A549 (cell line): ENCODE measurements around the gene TAAR8. TPM values are rescaled to one million over a fixed set of nuclear protein-coding genes. Genes with fewer than 3 reads are reported as not detected.
"Not testable (repeated sequence)": the region's sequence is repeated elsewhere in the genome, so short reads cannot be mapped to it uniquely, and the experiment has no call there.

ENCODE experiments used
- ATAC-seq, 2 experiments: fragments of 200-7000 bp in 1 of 2; fragments of >200 bp in 1 of 2; cut with Nextera tagmentation in 1 of 2; cut with Tn5 transposase in 1 of 2; 3 replicates each; pipeline versions ENCODE4 v1.8.0 to v1.9.1; 2018 to 2020; ENCODE audit warnings: mild to moderate bottlenecking in 1 of 2, moderate library complexity in 1 of 2
- CTCF ChIA-PET: fragments of 300-600 bp; sonication (Branson Sonifier 250); formaldehyde crosslinking; extraction: SDS; loops from one replicate; lab custom pipeline; 2021; ENCODE audit warnings: antibody characterized with exemption, inconsistent platforms; lab: Yijun Ruan, JAX
- POLR2A ChIA-PET: fragments of 350-600 bp; formaldehyde crosslinking; extraction: SDS; loops from one replicate; lab custom pipeline; 2021; ENCODE audit warnings: antibody characterized with exemption, inconsistent platforms; lab: Yijun Ruan, JAX
- DNase-seq, 2 experiments: peaks; one replicate each; pipeline versions ENCODE4 v3.0.0 to v3.0.0-alpha.2; 2011 to 2016; ENCODE audit warnings: low read depth in 1 of 2, low spot score in 1 of 2
- FAIRE-seq: peaks from 2 replicates; lab custom pipeline; 2011; peaks lifted over from hg19 to GRCh38; lab: Jason Lieb, UNC
- H3K27ac ChIP-seq, 2 experiments: fragments of >200 bp; sonication (Bioruptor Twin); formaldehyde crosslinking; 3 replicates each; pipeline ENCODE4 v1.5.1; 2016 to 2017
- H3K4me1 ChIP-seq: fragments of >200 bp; sonication (Bioruptor Twin); formaldehyde crosslinking; 3 replicates; pipeline ENCODE4 v1.6.1; 2016
- H3K4me2 ChIP-seq: fragments of >200 bp; sonication (Bioruptor Twin); formaldehyde crosslinking; 3 replicates; pipeline ENCODE4 v1.6.1; 2016
- H3K4me3 ChIP-seq: fragments of >200 bp; sonication (Bioruptor Twin); formaldehyde crosslinking; 3 replicates; pipeline ENCODE4 v1.5.1; 2016
- H3K9me3 ChIP-seq: fragments of >200 bp; sonication (Bioruptor Twin); formaldehyde crosslinking; 3 replicates; pipeline ENCODE4 v1.6.1; 2016
- BCL3 ChIP-seq: fragments of >200 bp; sonication (Bioruptor Twin); formaldehyde crosslinking; IDR thresholded peaks from 3 replicates; pipeline ENCODE4 v1.6.1; 2016
- CBX8 ChIP-seq: fragments of 200-600 bp; sonication (generic); IDR thresholded peaks from 2 replicates; pipeline ENCODE4 v1.6.1; 2016
- CHD4 ChIP-seq: fragments of 200-600 bp; sonication (generic); IDR thresholded peaks from 2 replicates; pipeline ENCODE4 v1.6.1; 2016; ENCODE audit warnings: antibody characterized with exemption, mild to moderate bottlenecking, borderline replicate concordance
- EHMT2 ChIP-seq: fragments of 200-600 bp; sonication (generic); IDR thresholded peaks from 2 replicates; pipeline ENCODE4 v1.6.1; 2016; ENCODE audit warnings: antibody characterized with exemption, low read depth, mild to moderate bottlenecking, moderate library complexity
- HOXA7 ChIP-seq: fragments of 250-450 bp; sonication (Bioruptor Pico); IDR thresholded peaks from 2 replicates; pipeline ENCODE4 v1.5.0; 2020; ENCODE audit warnings: mild to moderate bottlenecking, moderate library complexity
- HOXB5 ChIP-seq: fragments of 250-450 bp; sonication (Bioruptor Pico); IDR thresholded peaks from 2 replicates; pipeline ENCODE4 v1.5.0; 2020; ENCODE audit warnings: mild to moderate bottlenecking, moderate library complexity
- MAX ChIP-seq: IDR thresholded peaks from 2 replicates; pipeline ENCODE4 v1.6.1; 2012
- PHF8 ChIP-seq: fragments of 200-600 bp; sonication (generic); IDR thresholded peaks from 2 replicates; pipeline ENCODE4 v1.6.1; 2016; ENCODE audit warnings: low read depth, mild to moderate bottlenecking, antibody characterized with exemption, moderate library complexity, borderline replicate concordance
- RNF2 ChIP-seq: fragments of 200-600 bp; sonication (generic); IDR thresholded peaks from 2 replicates; pipeline ENCODE4 v1.6.1; 2016; ENCODE audit warnings: low read depth, mild to moderate bottlenecking, antibody characterized with exemption, moderate library complexity, borderline replicate concordance
- WGBS: methylation state at CpG from one replicate; pipeline ENCODE4 v1.1.6; 2017; ENCODE audit errors: missing lambda C conversion rate; 5-methylcytosine and 5-hydroxymethylcytosine counted together
- polyA plus RNA-seq, 4 experiments: library from polyadenylated mRNA; depleted of rRNA in 3 of 4; stranded (reverse); fragments of >200 nt; fragmentation: RNase III in 1 of 4; extraction: RNeasy Plus Mini Kit Qiagen cat#74134 plus additional on column Dnase treatment in 1 of 4; gene quantifications; 2 replicates in 3 of 4; 3 replicates in 1 of 4; pipeline ENCODE4 v1.2.3, GENCODE V29; 2011 to 2017
- TF ChIP-seq, protein P1 (sequence below): fragments of >200 bp; sonication (Bioruptor Twin); formaldehyde crosslinking; IDR thresholded peaks from 3 replicates; pipeline ENCODE4 v1.5.1; 2016
- TF ChIP-seq, protein P2 (sequence below): fragments of 200-600 bp; sonication (generic); IDR thresholded peaks from 2 replicates; pipeline ENCODE4 v1.6.1; 2016; ENCODE audit warnings: antibody characterized with exemption, mild to moderate bottlenecking, moderate library complexity
- TF ChIP-seq, protein P3 (sequence below): fragments of 250-450 bp; sonication (Bioruptor Pico); IDR thresholded peaks from 2 replicates; pipeline ENCODE4 v1.5.0; 2021; ENCODE audit warnings: mild to moderate bottlenecking, moderate library complexity, borderline replicate concordance

TAAR8 gene
- polyA plus RNA-seq, 2 of the 4 experiments (the other 2 are of a cell fraction): not detected

DNA sequence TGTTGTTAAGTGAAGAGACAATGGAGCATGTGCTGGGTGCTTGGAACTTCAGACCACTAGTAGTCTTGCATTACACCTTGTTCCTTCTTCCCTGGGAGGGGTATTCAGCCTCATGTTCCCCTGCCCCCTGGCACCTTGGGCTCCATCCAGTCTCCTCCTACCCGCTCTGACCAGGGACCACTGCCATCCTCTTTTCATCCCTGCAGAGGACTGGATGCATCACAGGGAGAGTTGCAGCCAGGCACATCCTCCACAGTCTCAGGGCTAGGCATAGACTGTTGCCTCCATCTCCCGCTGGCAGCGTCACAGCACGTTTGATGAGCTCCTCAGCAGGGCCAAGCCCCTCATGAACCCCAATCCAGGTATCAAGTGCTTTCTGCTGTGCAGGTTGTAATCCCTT, 1.3 kb upstream of the TAAR8 start:
- POLR2A ChIA-PET: no interaction called here
- no peaks in the 10 kb centered on the region for H3K4me1 ChIP-seq
- WGBS: 0% methylated on average over 1 of the region's 4 CpGs

GRCh38 chr6:132560087-132560486, 7.6 kb downstream of the TAAR8 start:
- WGBS: under 1% methylated on average over 3 of the region's 3 CpGs
- H3K4me3 ChIP-seq, H3K27ac ChIP-seq, FAIRE-seq, DNase-seq, H3K4me2 ChIP-seq, H3K4me1 ChIP-seq, CTCF ChIA-PET, ATAC-seq, POLR2A ChIA-PET, H3K9me3 ChIP-seq: not testable (repeated sequence)

More for the DNA sequence above, 1.3 kb upstream of the TAAR8 start:
- no peak overlapping the region for H3K4me2 ChIP-seq
- ATAC-seq (no peak), FAIRE-seq (no peak), DNase-seq (no peak)
- no peak overlapping the region for H3K4me3 ChIP-seq
- CTCF ChIA-PET: no interaction called here
- H3K9me3 ChIP-seq: no peaks in the 10 kb centered on the region
- H3K27ac ChIP-seq: no peak overlapping the region
- no peak for TF ChIP-seq BCL3
- no peak for TF ChIP-seq PHF8
- no peak for TF ChIP-seq MAX
- no peak for TF ChIP-seq CHD4
- TF ChIP-seq, protein P1, sequence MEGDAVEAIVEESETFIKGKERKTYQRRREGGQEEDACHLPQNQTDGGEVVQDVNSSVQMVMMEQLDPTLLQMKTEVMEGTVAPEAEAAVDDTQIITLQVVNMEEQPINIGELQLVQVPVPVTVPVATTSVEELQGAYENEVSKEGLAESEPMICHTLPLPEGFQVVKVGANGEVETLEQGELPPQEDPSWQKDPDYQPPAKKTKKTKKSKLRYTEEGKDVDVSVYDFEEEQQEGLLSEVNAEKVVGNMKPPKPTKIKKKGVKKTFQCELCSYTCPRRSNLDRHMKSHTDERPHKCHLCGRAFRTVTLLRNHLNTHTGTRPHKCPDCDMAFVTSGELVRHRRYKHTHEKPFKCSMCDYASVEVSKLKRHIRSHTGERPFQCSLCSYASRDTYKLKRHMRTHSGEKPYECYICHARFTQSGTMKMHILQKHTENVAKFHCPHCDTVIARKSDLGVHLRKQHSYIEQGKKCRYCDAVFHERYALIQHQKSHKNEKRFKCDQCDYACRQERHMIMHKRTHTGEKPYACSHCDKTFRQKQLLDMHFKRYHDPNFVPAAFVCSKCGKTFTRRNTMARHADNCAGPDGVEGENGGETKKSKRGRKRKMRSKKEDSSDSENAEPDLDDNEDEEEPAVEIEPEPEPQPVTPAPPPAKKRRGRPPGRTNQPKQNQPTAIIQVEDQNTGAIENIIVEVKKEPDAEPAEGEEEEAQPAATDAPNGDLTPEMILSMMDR: no peak
- TF ChIP-seq, protein P2, sequence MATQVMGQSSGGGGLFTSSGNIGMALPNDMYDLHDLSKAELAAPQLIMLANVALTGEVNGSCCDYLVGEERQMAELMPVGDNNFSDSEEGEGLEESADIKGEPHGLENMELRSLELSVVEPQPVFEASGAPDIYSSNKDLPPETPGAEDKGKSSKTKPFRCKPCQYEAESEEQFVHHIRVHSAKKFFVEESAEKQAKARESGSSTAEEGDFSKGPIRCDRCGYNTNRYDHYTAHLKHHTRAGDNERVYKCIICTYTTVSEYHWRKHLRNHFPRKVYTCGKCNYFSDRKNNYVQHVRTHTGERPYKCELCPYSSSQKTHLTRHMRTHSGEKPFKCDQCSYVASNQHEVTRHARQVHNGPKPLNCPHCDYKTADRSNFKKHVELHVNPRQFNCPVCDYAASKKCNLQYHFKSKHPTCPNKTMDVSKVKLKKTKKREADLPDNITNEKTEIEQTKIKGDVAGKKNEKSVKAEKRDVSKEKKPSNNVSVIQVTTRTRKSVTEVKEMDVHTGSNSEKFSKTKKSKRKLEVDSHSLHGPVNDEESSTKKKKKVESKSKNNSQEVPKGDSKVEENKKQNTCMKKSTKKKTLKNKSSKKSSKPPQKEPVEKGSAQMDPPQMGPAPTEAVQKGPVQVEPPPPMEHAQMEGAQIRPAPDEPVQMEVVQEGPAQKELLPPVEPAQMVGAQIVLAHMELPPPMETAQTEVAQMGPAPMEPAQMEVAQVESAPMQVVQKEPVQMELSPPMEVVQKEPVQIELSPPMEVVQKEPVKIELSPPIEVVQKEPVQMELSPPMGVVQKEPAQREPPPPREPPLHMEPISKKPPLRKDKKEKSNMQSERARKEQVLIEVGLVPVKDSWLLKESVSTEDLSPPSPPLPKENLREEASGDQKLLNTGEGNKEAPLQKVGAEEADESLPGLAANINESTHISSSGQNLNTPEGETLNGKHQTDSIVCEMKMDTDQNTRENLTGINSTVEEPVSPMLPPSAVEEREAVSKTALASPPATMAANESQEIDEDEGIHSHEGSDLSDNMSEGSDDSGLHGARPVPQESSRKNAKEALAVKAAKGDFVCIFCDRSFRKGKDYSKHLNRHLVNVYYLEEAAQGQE: no peak
- TF ChIP-seq, protein P3, sequence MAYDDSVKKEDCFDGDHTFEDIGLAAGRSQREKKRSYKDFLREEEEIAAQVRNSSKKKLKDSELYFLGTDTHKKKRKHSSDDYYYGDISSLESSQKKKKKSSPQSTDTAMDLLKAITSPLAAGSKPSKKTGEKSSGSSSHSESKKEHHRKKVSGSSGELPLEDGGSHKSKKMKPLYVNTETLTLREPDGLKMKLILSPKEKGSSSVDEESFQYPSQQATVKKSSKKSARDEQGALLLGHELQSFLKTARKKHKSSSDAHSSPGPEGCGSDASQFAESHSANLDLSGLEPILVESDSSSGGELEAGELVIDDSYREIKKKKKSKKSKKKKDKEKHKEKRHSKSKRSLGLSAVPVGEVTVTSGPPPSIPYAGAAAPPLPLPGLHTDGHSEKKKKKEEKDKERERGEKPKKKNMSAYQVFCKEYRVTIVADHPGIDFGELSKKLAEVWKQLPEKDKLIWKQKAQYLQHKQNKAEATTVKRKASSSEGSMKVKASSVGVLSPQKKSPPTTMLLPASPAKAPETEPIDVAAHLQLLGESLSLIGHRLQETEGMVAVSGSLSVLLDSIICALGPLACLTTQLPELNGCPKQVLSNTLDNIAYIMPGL: no peak
- TF ChIP-seq HOXB5 (CRISPR knock-in tag): no peak

DNA sequence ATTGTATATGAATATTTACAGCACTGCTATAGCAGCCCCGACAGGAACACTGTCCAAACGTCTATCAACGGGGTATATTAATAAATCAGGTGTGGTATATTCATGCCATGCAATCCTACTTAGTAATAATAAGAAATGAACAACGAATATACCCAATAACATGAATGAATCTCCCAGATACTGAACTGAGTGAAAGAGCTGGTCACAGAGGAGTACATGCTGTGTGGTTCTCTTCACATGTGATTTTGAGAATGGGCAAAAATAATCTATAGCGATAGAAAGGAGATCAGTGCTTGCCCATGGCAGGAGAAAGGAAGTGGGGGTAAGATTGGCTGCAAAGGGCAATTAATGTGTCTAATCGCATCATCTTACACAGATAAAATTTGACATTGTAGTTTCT, 13.9 kb downstream of the TAAR8 start:
- Histone ChIP-seq H3K4me3 (no peak overlapping the region), H3K4me1 (no peaks in the 10 kb centered on the region), H3K9me3 (no peaks in the 10 kb centered on the region), H3K4me2 (no peak overlapping the region), H3K27ac (no peak overlapping the region)
- POLR2A ChIA-PET: no interaction called here
- no peak for FAIRE-seq
- CTCF ChIA-PET: no interaction called here
- DNase-seq: no peak
- TF ChIP-seq HOXA7 (CRISPR knock-in tag): no peak
- TF ChIP-seq EHMT2: no peak
- TF ChIP-seq CBX8: peak; percentile 95
- peak; percentile 77; the same call in 1 of the 2 replicates for TF ChIP-seq RNF2
- no peak for ATAC-seq
- WGBS: 59% methylated on average over 6 of the region's 6 CpGs
